Epithelial cell of proximal tubule (primary cell): ENCODE results near the gene SPRR3. TPM values are rescaled to one million over a fixed set of nuclear protein-coding genes. Genes with fewer than 3 reads are reported as not detected.

Experiments used
- DNase-seq: peaks from one replicate; pipeline ENCODE4 v3.0.0-alpha.2; 2011; ENCODE audit warnings: low read depth
- H3K4me3 ChIP-seq: 2 replicates; pipeline ENCODE4 v1.5.1; 2011; ENCODE audit warnings: low read depth, mild to moderate bottlenecking, low read length
- total RNA-seq: library from RNA; depleted of rRNA; stranded (reverse); fragments of >200 nt; gene quantifications from 2 replicates; pipeline ENCODE4 v1.2.3, GENCODE V29; 2015
- TF ChIP-seq, protein P1 (sequence below): conservative IDR thresholded peaks from 2 replicates; pipeline ENCODE4 v1.5.1; 2012; ENCODE audit warnings: low read depth, mild to moderate bottlenecking, low read length

SPRR3 gene, protein sequence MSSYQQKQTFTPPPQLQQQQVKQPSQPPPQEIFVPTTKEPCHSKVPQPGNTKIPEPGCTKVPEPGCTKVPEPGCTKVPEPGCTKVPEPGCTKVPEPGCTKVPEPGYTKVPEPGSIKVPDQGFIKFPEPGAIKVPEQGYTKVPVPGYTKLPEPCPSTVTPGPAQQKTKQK
- total RNA-seq = not detected in 2 replicates

DNA sequence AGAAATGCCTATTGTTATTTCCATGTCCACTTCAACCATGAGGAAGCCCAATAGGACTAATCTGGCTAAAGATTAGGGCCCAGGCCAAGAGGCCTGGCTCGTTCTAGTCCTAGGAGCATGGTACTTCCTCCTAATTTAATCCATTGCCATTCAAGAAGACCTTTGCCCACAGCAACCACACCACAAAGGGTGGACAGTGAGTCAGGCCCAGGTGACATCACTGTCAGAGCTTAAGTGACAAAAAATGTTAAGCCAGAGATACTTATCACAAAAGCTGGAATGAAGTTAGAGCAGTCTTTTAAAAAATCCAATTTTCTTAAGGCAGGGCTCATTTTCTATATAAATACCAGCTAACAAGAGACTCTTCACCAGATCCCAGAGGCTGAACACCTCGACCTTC lies at the start of gene SPRR3:
TSS of gene SPRR3 (plus strand) at position 368 of the 400 bp plus-strand sequence. CDS start 1,272 bp downstream, outside the sequence.
- DNase-seq = no peak
- TF ChIP-seq, protein P1, sequence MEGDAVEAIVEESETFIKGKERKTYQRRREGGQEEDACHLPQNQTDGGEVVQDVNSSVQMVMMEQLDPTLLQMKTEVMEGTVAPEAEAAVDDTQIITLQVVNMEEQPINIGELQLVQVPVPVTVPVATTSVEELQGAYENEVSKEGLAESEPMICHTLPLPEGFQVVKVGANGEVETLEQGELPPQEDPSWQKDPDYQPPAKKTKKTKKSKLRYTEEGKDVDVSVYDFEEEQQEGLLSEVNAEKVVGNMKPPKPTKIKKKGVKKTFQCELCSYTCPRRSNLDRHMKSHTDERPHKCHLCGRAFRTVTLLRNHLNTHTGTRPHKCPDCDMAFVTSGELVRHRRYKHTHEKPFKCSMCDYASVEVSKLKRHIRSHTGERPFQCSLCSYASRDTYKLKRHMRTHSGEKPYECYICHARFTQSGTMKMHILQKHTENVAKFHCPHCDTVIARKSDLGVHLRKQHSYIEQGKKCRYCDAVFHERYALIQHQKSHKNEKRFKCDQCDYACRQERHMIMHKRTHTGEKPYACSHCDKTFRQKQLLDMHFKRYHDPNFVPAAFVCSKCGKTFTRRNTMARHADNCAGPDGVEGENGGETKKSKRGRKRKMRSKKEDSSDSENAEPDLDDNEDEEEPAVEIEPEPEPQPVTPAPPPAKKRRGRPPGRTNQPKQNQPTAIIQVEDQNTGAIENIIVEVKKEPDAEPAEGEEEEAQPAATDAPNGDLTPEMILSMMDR = no peak
- H3K4me3 ChIP-seq = no peak within 1 kb of the TSS

GRCh38 chr1:152953761-152954160 lies 47.8 kb upstream of the SPRR3 start:
- DNase-seq = no peak
- H3K4me3 ChIP-seq = no peak overlapping the region
- TF ChIP-seq, protein P1 = no peak

- H3K4me3 ChIP-seq = no peak overlapping the region
- TF ChIP-seq, protein P1 = no peak
- DNase-seq = no peak
Observed at GRCh38 chr1:152954436-152954835, 47.1 kb upstream of the SPRR3 start.

- no peak for DNase-seq
- TF ChIP-seq, protein P1 = no peak
- no peak overlapping the region for H3K4me3 ChIP-seq
Observed at GRCh38 chr1:152957561-152957960, 44.0 kb upstream of the SPRR3 start.

GRCh38 chr1:152959273-152959672 lies 42.3 kb upstream of the SPRR3 start:
- no peak for DNase-seq
- TF ChIP-seq, protein P1 = no peak
- H3K4me3 ChIP-seq = no peak overlapping the region

DNA sequence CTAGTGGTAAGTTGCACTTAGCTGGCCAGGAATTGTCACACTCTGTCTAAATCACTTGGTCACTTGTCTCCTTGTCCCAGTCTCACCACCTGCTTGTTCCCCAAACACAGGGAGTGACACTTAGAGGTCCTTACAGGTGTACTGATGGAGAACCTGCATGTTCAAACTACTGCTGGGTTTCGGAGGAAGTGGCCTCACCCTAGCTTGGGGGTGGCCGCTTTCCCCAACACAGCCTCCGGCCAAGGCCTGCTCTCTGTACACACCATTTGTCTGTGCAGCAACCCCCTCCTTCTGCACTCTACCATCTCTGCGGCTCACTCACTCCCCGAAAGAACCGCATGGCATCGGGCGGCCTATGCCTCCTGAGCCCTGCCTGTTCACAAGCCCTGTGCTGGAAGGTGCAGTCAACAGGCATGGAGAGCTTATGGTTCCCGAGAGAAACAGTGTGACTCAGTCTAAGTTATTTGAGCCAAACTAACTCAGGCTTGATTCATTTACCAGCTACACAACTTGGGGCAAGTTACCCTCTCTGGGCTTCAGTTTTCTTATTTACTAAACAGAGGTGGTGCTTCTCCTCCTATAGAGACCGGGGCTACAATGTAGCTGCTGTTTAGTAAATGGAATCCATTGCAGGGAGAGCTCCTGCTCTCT lies 41.6 kb upstream of the SPRR3 start:
- TF ChIP-seq, protein P1 = no peak
- H3K4me3 ChIP-seq = no peak overlapping the region
- DNase-seq = no peak
